GM12878 (cell line): ENCODE measurements around the gene IZUMO1. TPM values are rescaled to one million over a fixed set of nuclear protein-coding genes. Genes with fewer than 3 reads are reported as not detected.

Source experiments
- CBFB ChIP-seq: IDR thresholded peaks from 2 replicates; pipeline ENCODE4 v1.6.1; 2016; ENCODE audit warnings: antibody characterized with exemption, low read depth
- CBX3 ChIP-seq: fragments of 200-600 bp; sonication (generic); IDR thresholded peaks from 2 replicates; pipeline ENCODE4 v1.6.1; 2016; ENCODE audit warnings: low read depth, borderline replicate concordance
- FOXM1 ChIP-seq: IDR thresholded peaks from 2 replicates; pipeline ENCODE4 v1.6.1; 2012; ENCODE audit warnings: low read depth, mild to moderate bottlenecking, inconsistent platforms, low read length, moderate library complexity
- NFXL1 ChIP-seq: fragments of 450-650 bp; IDR thresholded peaks from 2 replicates; pipeline ENCODE4 v1.6.1; 2017; ENCODE audit warnings: antibody characterized with exemption, mild to moderate bottlenecking, borderline replicate concordance
- POLR2AphosphoS5 ChIP-seq: IDR thresholded peaks from 2 replicates; pipeline ENCODE4 v1.6.1; 2011; ENCODE audit warnings: mild to moderate bottlenecking, low read length, inconsistent platforms
- RAD51 ChIP-seq: fragments of 450-650 bp; IDR thresholded peaks from 2 replicates; pipeline ENCODE4 v1.6.1; 2016; ENCODE audit warnings: moderate library complexity, mild to moderate bottlenecking, inconsistent platforms
- SMAD5 ChIP-seq: IDR thresholded peaks from 2 replicates; pipeline ENCODE4 v1.6.1; 2016; ENCODE audit warnings: antibody characterized with exemption, low read depth
- SMC3 ChIP-seq: IDR thresholded peaks from 2 replicates; pipeline ENCODE4 v1.6.1; 2011; ENCODE audit warnings: low read length, improper control_type of control experiment, borderline replicate concordance
- SP1 ChIP-seq: IDR thresholded peaks from one replicate; pipeline ENCODE4 v1.6.1; 2011; ENCODE audit warnings: low read depth, low read length
- SRF ChIP-seq, 2 experiments: IDR thresholded peaks; 2 replicates each; pipeline ENCODE4 v1.6.1; 2011; ENCODE audit warnings: low read depth in 2 of 2, low read length in 2 of 2, mild to moderate bottlenecking in 1 of 2, moderate library complexity in 1 of 2
- SUZ12 ChIP-seq: fragments of 200-600 bp; sonication (generic); IDR thresholded peaks from one replicate; pipeline ENCODE4 v1.6.1; 2018; ENCODE audit warnings: antibody characterized with exemption, mild to moderate bottlenecking; ENCODE audit not compliant: unreplicated experiment
- polyA plus RNA-seq, 11 experiments: library from polyadenylated mRNA; depleted of rRNA in 4 of 11; unstranded in 6 of 11; stranded (reverse) in 5 of 11; fragments of >200 nt; fragmentation: Nextera tagmentation in 4 of 11; fragmentation: Illumina TruSeq in 1 of 11; extraction: Ambion mirVana in 4 of 11; extraction: Trizol in 1 of 11; gene quantifications; 1 replicate in 1 of 11; 2 replicates in 10 of 11; pipeline versions ENCODE4 v1.2.1 to v1.2.3, GENCODE V29; 2011 to 2016; ENCODE audit warnings: inconsistent platforms in 2 of 11, missing spikeins in 2 of 11, low read depth in 1 of 11
- total RNA-seq, 4 experiments: library from RNA; depleted of rRNA in 3 of 4; stranded (reverse); fragments of >200 nt in 3 of 4; fragmentation: Illumina TruSeq in 1 of 4; extraction: Trizol in 1 of 4; gene quantifications; 2 replicates each; pipeline versions ENCODE4 v1.2.1 to v1.2.3, GENCODE V29; 2013 to 2021
- TF ChIP-seq, protein P1 (sequence below): fragments of 450-650 bp; IDR thresholded peaks from 2 replicates; pipeline ENCODE4 v1.6.1; 2017; ENCODE audit warnings: antibody characterized with exemption, mild to moderate bottlenecking, moderate library complexity
- TF ChIP-seq, protein P2 (sequence below): IDR thresholded peaks from 2 replicates; pipeline ENCODE4 v1.6.1; 2011; ENCODE audit warnings: low read depth, mild to moderate bottlenecking, low read length, moderate library complexity, borderline replicate concordance; ENCODE audit errors: extremely low read depth
- TF ChIP-seq, protein P3 (sequence below): IDR thresholded peaks from 2 replicates; pipeline ENCODE4 v1.6.1; 2011; ENCODE audit warnings: borderline replicate concordance, low read depth, mild to moderate bottlenecking, moderate library complexity, low read length; ENCODE audit not compliant: insufficient read depth, poor library complexity, severe bottlenecking
- TF ChIP-seq, protein P4 (sequence below): fragments of 450-650 bp; IDR thresholded peaks from 2 replicates; pipeline ENCODE4 v1.6.1; 2018; ENCODE audit warnings: borderline replicate concordance, mild to moderate bottlenecking; ENCODE audit not compliant: partially characterized antibody
- TF ChIP-seq, protein P5 (sequence below): fragments of 450-650 bp; IDR thresholded peaks from 2 replicates; pipeline ENCODE4 v1.6.1; 2016; ENCODE audit warnings: mild to moderate bottlenecking
- TF ChIP-seq, protein P6 (sequence below): fragments of 450-650 bp; conservative IDR thresholded peaks from 2 replicates; pipeline ENCODE4 v1.6.1; 2017; ENCODE audit warnings: mild to moderate bottlenecking, moderate library complexity
- TF ChIP-seq, protein P7 (sequence below): IDR thresholded peaks from 2 replicates; pipeline ENCODE4 v1.6.1; 2012; ENCODE audit warnings: low read depth, low read length, improper control_type of control experiment

IZUMO1 gene
- total and polyA plus RNA-seq, 10 of the 15 experiments (the other 5 are each of a cell fraction or from before 2014, with no cell fraction given), result not detected

DNA sequence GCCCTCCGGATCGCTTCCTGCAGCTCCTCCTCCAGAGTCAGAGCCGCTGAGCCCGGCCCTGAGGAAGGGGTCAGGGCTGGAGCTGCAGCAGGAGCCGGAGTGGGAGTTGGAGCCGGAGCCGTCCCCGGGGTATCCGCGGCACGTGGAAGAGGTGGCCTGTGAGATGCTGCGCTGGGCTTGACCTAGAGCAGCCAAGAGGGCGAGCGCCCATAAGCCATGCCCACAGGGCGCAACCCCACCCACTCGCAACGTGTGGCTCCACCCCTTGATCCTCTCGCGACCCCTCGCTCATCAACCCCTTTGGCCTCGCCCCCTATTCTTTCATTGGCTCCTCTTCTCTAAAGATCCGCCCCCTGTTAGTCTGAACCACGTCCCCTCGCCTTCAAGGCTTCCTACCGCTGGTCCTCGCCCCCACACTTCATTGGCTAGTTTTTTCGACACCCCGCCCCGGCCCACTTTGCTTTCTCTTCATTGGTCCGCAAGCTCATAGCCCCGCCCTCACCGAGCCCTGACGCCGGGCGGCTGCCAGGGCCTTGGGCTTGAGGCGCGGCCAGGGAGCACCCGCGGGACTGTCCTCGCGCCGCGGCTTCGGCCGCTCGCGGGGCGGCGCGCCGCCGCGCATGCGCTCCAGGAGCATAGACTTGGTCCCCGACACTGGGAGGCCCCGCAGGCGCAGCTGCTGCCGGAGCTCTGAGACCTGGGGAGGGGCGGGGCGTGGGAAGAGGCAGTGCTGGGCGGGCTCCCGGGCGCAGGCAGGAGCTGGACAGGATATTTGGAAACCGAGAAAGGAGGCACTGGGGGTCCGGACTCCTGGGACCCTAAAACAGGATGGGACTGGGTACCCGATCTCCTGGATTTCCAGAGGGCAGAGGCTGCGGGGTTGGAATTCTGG lies 32.6 kb downstream of the IZUMO1 start (continued):
- TF ChIP-seq, protein P1, sequence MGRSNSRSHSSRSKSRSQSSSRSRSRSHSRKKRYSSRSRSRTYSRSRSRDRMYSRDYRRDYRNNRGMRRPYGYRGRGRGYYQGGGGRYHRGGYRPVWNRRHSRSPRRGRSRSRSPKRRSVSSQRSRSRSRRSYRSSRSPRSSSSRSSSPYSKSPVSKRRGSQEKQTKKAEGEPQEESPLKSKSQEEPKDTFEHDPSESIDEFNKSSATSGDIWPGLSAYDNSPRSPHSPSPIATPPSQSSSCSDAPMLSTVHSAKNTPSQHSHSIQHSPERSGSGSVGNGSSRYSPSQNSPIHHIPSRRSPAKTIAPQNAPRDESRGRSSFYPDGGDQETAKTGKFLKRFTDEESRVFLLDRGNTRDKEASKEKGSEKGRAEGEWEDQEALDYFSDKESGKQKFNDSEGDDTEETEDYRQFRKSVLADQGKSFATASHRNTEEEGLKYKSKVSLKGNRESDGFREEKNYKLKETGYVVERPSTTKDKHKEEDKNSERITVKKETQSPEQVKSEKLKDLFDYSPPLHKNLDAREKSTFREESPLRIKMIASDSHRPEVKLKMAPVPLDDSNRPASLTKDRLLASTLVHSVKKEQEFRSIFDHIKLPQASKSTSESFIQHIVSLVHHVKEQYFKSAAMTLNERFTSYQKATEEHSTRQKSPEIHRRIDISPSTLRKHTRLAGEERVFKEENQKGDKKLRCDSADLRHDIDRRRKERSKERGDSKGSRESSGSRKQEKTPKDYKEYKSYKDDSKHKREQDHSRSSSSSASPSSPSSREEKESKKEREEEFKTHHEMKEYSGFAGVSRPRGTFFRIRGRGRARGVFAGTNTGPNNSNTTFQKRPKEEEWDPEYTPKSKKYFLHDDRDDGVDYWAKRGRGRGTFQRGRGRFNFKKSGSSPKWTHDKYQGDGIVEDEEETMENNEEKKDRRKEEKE, result no peak
- TF ChIP-seq, protein P2, sequence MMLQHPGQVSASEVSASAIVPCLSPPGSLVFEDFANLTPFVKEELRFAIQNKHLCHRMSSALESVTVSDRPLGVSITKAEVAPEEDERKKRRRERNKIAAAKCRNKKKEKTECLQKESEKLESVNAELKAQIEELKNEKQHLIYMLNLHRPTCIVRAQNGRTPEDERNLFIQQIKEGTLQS, result 0 out of 2 replicates have a peak, but pooled peaks have one; percentile 32
- TF ChIP-seq, protein P3, sequence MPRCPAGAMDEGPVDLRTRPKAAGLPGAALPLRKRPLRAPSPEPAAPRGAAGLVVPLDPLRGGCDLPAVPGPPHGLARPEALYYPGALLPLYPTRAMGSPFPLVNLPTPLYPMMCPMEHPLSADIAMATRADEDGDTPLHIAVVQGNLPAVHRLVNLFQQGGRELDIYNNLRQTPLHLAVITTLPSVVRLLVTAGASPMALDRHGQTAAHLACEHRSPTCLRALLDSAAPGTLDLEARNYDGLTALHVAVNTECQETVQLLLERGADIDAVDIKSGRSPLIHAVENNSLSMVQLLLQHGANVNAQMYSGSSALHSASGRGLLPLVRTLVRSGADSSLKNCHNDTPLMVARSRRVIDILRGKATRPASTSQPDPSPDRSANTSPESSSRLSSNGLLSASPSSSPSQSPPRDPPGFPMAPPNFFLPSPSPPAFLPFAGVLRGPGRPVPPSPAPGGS, result no peak
- TF ChIP-seq SMAD5 (no peak), POLR2AphosphoS5 (no peak), SUZ12 (no peak), SRF (IDR thresholded peaks at IDR 0.05; ENCODE audit: low read depth in 2 of 2, low read length in 2 of 2) (no peak), CBFB (no peak), CBX3 (no peak), RAD51 (no peak), NFXL1 (peak; percentile 89), SP1 (peak; percentile 84), FOXM1 (no peak), SMC3 (no peak)
- TF ChIP-seq, protein P4, sequence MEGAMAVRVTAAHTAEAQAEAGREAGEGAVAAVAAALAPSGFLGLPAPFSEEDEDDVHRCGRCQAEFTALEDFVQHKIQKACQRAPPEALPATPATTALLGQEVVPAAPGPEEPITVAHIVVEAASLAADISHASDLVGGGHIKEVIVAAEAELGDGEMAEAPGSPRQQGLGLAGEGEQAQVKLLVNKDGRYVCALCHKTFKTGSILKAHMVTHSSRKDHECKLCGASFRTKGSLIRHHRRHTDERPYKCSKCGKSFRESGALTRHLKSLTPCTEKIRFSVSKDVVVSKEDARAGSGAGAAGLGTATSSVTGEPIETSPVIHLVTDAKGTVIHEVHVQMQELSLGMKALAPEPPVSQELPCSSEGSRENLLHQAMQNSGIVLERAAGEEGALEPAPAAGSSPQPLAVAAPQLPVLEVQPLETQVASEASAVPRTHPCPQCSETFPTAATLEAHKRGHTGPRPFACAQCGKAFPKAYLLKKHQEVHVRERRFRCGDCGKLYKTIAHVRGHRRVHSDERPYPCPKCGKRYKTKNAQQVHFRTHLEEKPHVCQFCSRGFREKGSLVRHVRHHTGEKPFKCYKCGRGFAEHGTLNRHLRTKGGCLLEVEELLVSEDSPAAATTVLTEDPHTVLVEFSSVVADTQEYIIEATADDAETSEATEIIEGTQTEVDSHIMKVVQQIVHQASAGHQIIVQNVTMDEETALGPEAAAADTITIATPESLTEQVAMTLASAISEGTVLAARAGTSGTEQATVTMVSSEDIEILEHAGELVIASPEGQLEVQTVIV, result no peak
- TF ChIP-seq, protein P5, sequence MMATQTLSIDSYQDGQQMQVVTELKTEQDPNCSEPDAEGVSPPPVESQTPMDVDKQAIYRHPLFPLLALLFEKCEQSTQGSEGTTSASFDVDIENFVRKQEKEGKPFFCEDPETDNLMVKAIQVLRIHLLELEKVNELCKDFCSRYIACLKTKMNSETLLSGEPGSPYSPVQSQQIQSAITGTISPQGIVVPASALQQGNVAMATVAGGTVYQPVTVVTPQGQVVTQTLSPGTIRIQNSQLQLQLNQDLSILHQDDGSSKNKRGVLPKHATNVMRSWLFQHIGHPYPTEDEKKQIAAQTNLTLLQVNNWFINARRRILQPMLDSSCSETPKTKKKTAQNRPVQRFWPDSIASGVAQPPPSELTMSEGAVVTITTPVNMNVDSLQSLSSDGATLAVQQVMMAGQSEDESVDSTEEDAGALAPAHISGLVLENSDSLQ, result peak; percentile 76
- TF ChIP-seq, protein P6, sequence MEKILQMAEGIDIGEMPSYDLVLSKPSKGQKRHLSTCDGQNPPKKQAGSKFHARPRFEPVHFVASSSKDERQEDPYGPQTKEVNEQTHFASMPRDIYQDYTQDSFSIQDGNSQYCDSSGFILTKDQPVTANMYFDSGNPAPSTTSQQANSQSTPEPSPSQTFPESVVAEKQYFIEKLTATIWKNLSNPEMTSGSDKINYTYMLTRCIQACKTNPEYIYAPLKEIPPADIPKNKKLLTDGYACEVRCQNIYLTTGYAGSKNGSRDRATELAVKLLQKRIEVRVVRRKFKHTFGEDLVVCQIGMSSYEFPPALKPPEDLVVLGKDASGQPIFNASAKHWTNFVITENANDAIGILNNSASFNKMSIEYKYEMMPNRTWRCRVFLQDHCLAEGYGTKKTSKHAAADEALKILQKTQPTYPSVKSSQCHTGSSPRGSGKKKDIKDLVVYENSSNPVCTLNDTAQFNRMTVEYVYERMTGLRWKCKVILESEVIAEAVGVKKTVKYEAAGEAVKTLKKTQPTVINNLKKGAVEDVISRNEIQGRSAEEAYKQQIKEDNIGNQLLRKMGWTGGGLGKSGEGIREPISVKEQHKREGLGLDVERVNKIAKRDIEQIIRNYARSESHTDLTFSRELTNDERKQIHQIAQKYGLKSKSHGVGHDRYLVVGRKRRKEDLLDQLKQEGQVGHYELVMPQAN, result no peak
- TF ChIP-seq, protein P7, sequence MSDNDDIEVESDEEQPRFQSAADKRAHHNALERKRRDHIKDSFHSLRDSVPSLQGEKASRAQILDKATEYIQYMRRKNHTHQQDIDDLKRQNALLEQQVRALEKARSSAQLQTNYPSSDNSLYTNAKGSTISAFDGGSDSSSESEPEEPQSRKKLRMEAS, result no peak; the same call in 1 of the 2 replicates
